MM.1S (cell line): Measurements from ENCODE around the gene CFAP206.
A peak's percentile ranks its signal among the peaks of the same experiment; 100 is the strongest.

Experiments
- DNase-seq: peaks from one replicate; pipeline ENCODE4 v3.0.0-alpha.2; 2015
- H2AFZ ChIP-seq: fragments of 300-600 bp; sonication (generic); 2 replicates; pipeline ENCODE4 v1.6.0; 2016; ENCODE audit warnings: antibody characterized with exemption, low read length
- H3F3A ChIP-seq: fragments of 300-600 bp; sonication (generic); 2 replicates; pipeline ENCODE4 v1.6.1; 2016; ENCODE audit warnings: mild to moderate bottlenecking, antibody characterized with exemption, low read length, moderate library complexity, mixed read lengths; ENCODE audit not compliant: insufficient read depth
- H3K27ac ChIP-seq: fragments of 300-600 bp; sonication (generic); 2 replicates; pipeline ENCODE4 v1.5.1; 2016; ENCODE audit warnings: mild to moderate bottlenecking, low read length
- H3K27me3 ChIP-seq: fragments of 300-600 bp; sonication (generic); replicated peaks from 2 replicates; pipeline ENCODE4 v1.6.0; 2016; ENCODE audit warnings: low read length; ENCODE audit not compliant: insufficient read depth
- H3K36me3 ChIP-seq: fragments of 300-600 bp; sonication (generic); replicated peaks from 2 replicates; pipeline ENCODE4 v1.6.1; 2016; ENCODE audit warnings: mild to moderate bottlenecking, low read length, mixed read lengths; ENCODE audit not compliant: insufficient read depth
- H3K4me1 ChIP-seq: fragments of 300-600 bp; sonication (generic); 2 replicates; pipeline ENCODE4 v1.6.1; 2016; ENCODE audit warnings: low read length, mixed read lengths
- H3K4me2 ChIP-seq: fragments of 300-600 bp; sonication (generic); 2 replicates; pipeline ENCODE4 v1.6.0; 2016; ENCODE audit warnings: low read depth, low read length
- H3K4me3 ChIP-seq: fragments of 300-600 bp; sonication (generic); 2 replicates; pipeline ENCODE4 v1.5.1; 2016; ENCODE audit warnings: low read length, mixed read lengths
- H3K79me2 ChIP-seq: fragments of 300-600 bp; sonication (generic); 2 replicates; pipeline ENCODE4 v1.6.1; 2016; ENCODE audit warnings: mixed run types, low read length, mixed read lengths
- H3K9ac ChIP-seq: fragments of 300-600 bp; sonication (generic); 2 replicates; pipeline ENCODE4 v1.6.1; 2016; ENCODE audit warnings: low read length, mixed read lengths
- H3K9me2 ChIP-seq: fragments of 300-600 bp; sonication (generic); replicated peaks from 2 replicates; pipeline ENCODE4 v1.6.1; 2016; ENCODE audit warnings: mild to moderate bottlenecking, low read length, mixed read lengths; ENCODE audit not compliant: insufficient read depth
- H3K9me3 ChIP-seq: fragments of 300-600 bp; sonication (generic); replicated peaks from 2 replicates; pipeline ENCODE4 v1.6.1; 2016; ENCODE audit warnings: mild to moderate bottlenecking, low read length, mixed read lengths; ENCODE audit not compliant: insufficient read depth
- H4K20me1 ChIP-seq: fragments of 300-600 bp; sonication (generic); 2 replicates; pipeline ENCODE4 v1.6.1; 2016; ENCODE audit warnings: mild to moderate bottlenecking, low read length, moderate library complexity, mixed read lengths; ENCODE audit not compliant: insufficient read depth
- CTCF ChIP-seq: fragments of 300-600 bp; sonication (generic); IDR thresholded peaks from 2 replicates; pipeline ENCODE4 v1.5.1; 2016; ENCODE audit warnings: antibody characterized with exemption, low read length, mixed read lengths
- EZH2 ChIP-seq: fragments of 300-600 bp; sonication (generic); optimal IDR thresholded peaks from 2 replicates; pipeline ENCODE3; 2017; ENCODE audit warnings: low read depth, mild to moderate bottlenecking, antibody characterized with exemption, low read length, mixed read lengths
- EZH2phosphoT487 ChIP-seq: fragments of 300-600 bp; sonication (generic); IDR thresholded peaks from 2 replicates; pipeline ENCODE4 v1.6.1; 2018; ENCODE audit warnings: antibody characterized with exemption, low read length

The CFAP206 gene

GRCh38 chr6:87421576-87421975 is 13.8 kb downstream of the CFAP206 start:
- no peaks in the 10 kb centered on the region for H3K79me2 ChIP-seq
- H3K9me3 ChIP-seq: no peaks in the 10 kb centered on the region
- H2AFZ ChIP-seq: no peak overlapping the region
- no peaks in the 10 kb centered on the region for H3K9me2 ChIP-seq
- no peak overlapping the region for H3K4me3 ChIP-seq
- no peaks in the 10 kb centered on the region for H4K20me1 ChIP-seq
- TF ChIP-seq EZH2 (no peak), EZH2phosphoT487 (no peak), CTCF (no peak)
- no peaks in the 10 kb centered on the region for H3F3A ChIP-seq
- H3K4me1 ChIP-seq: no peaks in the 10 kb centered on the region
- H3K9ac ChIP-seq: no peak overlapping the region
- no peak overlapping the region for H3K27ac ChIP-seq
- no peak overlapping the region for H3K4me2 ChIP-seq
- no peak for DNase-seq
- H3K27me3 ChIP-seq: no peaks in the 10 kb centered on the region
- no peaks in the 10 kb centered on the region for H3K36me3 ChIP-seq

GRCh38 chr6:87426789-87427188 is 19.0 kb downstream of the CFAP206 start:
- no peak overlapping the region for H3K4me2 ChIP-seq
- H3K79me2 ChIP-seq: no peaks in the 10 kb centered on the region
- no peak overlapping the region for H2AFZ ChIP-seq
- no peaks in the 10 kb centered on the region for H3K4me1 ChIP-seq
- DNase-seq: no peak
- no peak for TF ChIP-seq EZH2phosphoT487
- no peak overlapping the region for H3K9ac ChIP-seq
- H3K9me2 ChIP-seq: no peaks in the 10 kb centered on the region
- no peaks in the 10 kb centered on the region for H3K27me3 ChIP-seq
- H3K36me3 ChIP-seq: no peaks in the 10 kb centered on the region
- no peaks in the 10 kb centered on the region for H3F3A ChIP-seq
- H3K9me3 ChIP-seq: no peaks in the 10 kb centered on the region
- no peak overlapping the region for H3K27ac ChIP-seq
- H3K4me3 ChIP-seq: no peak overlapping the region
- no peaks in the 10 kb centered on the region for H4K20me1 ChIP-seq

- no peaks in the 10 kb centered on the region for H3K79me2 ChIP-seq
- no peak overlapping the region for H3K4me3 ChIP-seq
- TF ChIP-seq CTCF (no peak), EZH2phosphoT487 (no peak), EZH2 (no peak)
- H3F3A ChIP-seq: no peaks in the 10 kb centered on the region
- no peak overlapping the region for H2AFZ ChIP-seq
- no peak overlapping the region for H3K27ac ChIP-seq
- H3K9me2 ChIP-seq: no peaks in the 10 kb centered on the region
- no peaks in the 10 kb centered on the region for H3K4me1 ChIP-seq
- H3K9me3 ChIP-seq: no peaks in the 10 kb centered on the region
- H4K20me1 ChIP-seq: no peaks in the 10 kb centered on the region
- H3K27me3 ChIP-seq: no peaks in the 10 kb centered on the region
- peak; percentile 58 for DNase-seq
- H3K4me2 ChIP-seq: no peak overlapping the region
- no peaks in the 10 kb centered on the region for H3K36me3 ChIP-seq
- no peak overlapping the region for H3K9ac ChIP-seq
Measured at GRCh38 chr6:87430499-87430898, 22.7 kb downstream of the CFAP206 start.

- H3K9me3 ChIP-seq: no peaks in the 10 kb centered on the region
- H3K4me3 ChIP-seq: no peak overlapping the region
- no peaks in the 10 kb centered on the region for H3K4me1 ChIP-seq
- no peak overlapping the region for H2AFZ ChIP-seq
- H3K36me3 ChIP-seq: no peaks in the 10 kb centered on the region
- H3K9me2 ChIP-seq: no peaks in the 10 kb centered on the region
- H3K27me3 ChIP-seq: no peaks in the 10 kb centered on the region
- H3K9ac ChIP-seq: no peak overlapping the region
- DNase-seq: no peak
- no peak overlapping the region for H3K4me2 ChIP-seq
- H3F3A ChIP-seq: no peaks in the 10 kb centered on the region
- H4K20me1 ChIP-seq: no peaks in the 10 kb centered on the region
- H3K79me2 ChIP-seq: no peaks in the 10 kb centered on the region
- TF ChIP-seq EZH2phosphoT487 (no peak), EZH2 (no peak), CTCF (no peak)
- H3K27ac ChIP-seq: no peak overlapping the region
Measured at GRCh38 chr6:87431263-87431662, 23.5 kb downstream of the CFAP206 start.
